DND-41 (cell line): ENCODE data around the gene ARMCX4.

Experiments used
- ATAC-seq: fragments of 200-7000 bp; cut with Tn5 transposase; 3 replicates; pipeline ENCODE4 v1.9.1; 2021; ENCODE audit warnings: low read depth; ENCODE audit not compliant: insufficient read depth
- DNase-seq: peaks from one replicate; pipeline ENCODE4 v3.0.0-alpha.2; 2020
- H2AFZ ChIP-seq: 2 replicates; pipeline ENCODE4 v1.6.0; 2012; ENCODE audit warnings: low read depth, low read length
- H3K27ac ChIP-seq: 2 replicates; pipeline ENCODE4 v1.5.1; 2012; ENCODE audit warnings: low read length, inconsistent platforms
- H3K27me3 ChIP-seq: fragments of 200-600 bp; sonication (generic); 2 replicates; pipeline ENCODE4 v1.6.0; 2012; ENCODE audit warnings: low read length, mild to moderate bottlenecking, inconsistent platforms; ENCODE audit not compliant: insufficient read depth, poor library complexity
- H3K36me3 ChIP-seq: 2 replicates; pipeline ENCODE4 v1.5.1; 2012; ENCODE audit warnings: low read length, inconsistent platforms; ENCODE audit not compliant: insufficient read depth
- H3K4me1 ChIP-seq: 2 replicates; pipeline ENCODE4 v1.5.1; 2012; ENCODE audit warnings: mild to moderate bottlenecking, low read length; ENCODE audit not compliant: insufficient read depth
- H3K4me2 ChIP-seq: 2 replicates; pipeline ENCODE4 v1.6.0; 2012; ENCODE audit warnings: mild to moderate bottlenecking, moderate library complexity, low read length, inconsistent platforms; ENCODE audit not compliant: insufficient read depth
- H3K4me3 ChIP-seq, 2 experiments: fragments of 200-600 bp in 1 of 2; shearing (Covaris generic) in 1 of 2; 2 replicates each; pipeline ENCODE4 v1.5.1; 2012 to 2016; ENCODE audit warnings: inconsistent platforms in 2 of 2, low read length in 2 of 2, mild to moderate bottlenecking in 2 of 2, low read depth in 1 of 2, moderate library complexity in 1 of 2
- H3K79me2 ChIP-seq: 2 replicates; pipeline ENCODE4 v1.6.0; 2012; ENCODE audit warnings: low read length, inconsistent platforms; ENCODE audit not compliant: insufficient read depth
- H3K9ac ChIP-seq: 2 replicates; pipeline ENCODE4 v1.6.0; 2012; ENCODE audit warnings: low read depth, mild to moderate bottlenecking, inconsistent platforms, low read length, moderate library complexity
- H3K9me3 ChIP-seq: 2 replicates; pipeline ENCODE4 v1.5.1; 2012; ENCODE audit warnings: low read length, moderate library complexity, mild to moderate bottlenecking, inconsistent platforms; ENCODE audit not compliant: insufficient read depth, severe bottlenecking
- H4K20me1 ChIP-seq: 2 replicates; pipeline ENCODE4 v1.6.0; 2012; ENCODE audit warnings: low read length; ENCODE audit not compliant: insufficient read depth
- EZH2 ChIP-seq: IDR thresholded peaks from 3 replicates; pipeline ENCODE4 v1.6.1; 2012; ENCODE audit warnings: borderline replicate concordance, low read depth, mild to moderate bottlenecking, moderate library complexity, low read length, inconsistent platforms; ENCODE audit not compliant: severe bottlenecking
- TF ChIP-seq, protein P1 (sequence below): IDR thresholded peaks from 2 replicates; pipeline ENCODE4 v1.5.1; 2012; ENCODE audit warnings: borderline replicate concordance, low read length, moderate library complexity, mild to moderate bottlenecking; ENCODE audit not compliant: poor library complexity, severe bottlenecking; ENCODE audit errors: extremely low read depth

The ARMCX4 gene

DNA sequence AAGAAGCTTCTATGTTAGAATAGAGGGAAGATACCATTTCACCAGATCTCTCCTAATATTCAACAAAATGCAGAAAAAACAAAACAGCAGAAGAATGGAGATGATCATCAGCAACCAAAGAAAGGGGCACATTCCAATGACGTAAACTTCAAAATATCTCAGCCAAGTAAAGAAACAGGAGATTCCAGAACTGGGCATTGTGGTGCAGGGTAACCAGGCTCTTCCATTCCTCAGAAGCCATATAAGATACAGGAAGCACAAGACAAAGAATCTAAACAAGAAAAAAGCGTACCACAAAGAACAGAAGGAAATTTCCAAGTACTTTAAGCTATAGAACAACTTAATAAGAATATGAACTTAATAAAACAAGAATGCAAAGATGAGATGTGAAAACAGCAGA, 6.9 kb upstream of the ARMCX4 start:
- no peaks in the 10 kb centered on the region for H3K36me3 ChIP-seq
- H3K27me3 ChIP-seq: no peaks in the 10 kb centered on the region
- ATAC-seq: no peak
- H3K9ac ChIP-seq: no peak overlapping the region
- H3K27ac ChIP-seq: no peak overlapping the region
- no peak overlapping the region for H3K4me3 ChIP-seq
- H2AFZ ChIP-seq: no peak overlapping the region
- no peaks in the 10 kb centered on the region for H4K20me1 ChIP-seq
- H3K4me2 ChIP-seq: no peak overlapping the region
- no peak for DNase-seq
- H3K4me1 ChIP-seq: no peaks in the 10 kb centered on the region
- TF ChIP-seq EZH2: no peak
- TF ChIP-seq, protein P1, sequence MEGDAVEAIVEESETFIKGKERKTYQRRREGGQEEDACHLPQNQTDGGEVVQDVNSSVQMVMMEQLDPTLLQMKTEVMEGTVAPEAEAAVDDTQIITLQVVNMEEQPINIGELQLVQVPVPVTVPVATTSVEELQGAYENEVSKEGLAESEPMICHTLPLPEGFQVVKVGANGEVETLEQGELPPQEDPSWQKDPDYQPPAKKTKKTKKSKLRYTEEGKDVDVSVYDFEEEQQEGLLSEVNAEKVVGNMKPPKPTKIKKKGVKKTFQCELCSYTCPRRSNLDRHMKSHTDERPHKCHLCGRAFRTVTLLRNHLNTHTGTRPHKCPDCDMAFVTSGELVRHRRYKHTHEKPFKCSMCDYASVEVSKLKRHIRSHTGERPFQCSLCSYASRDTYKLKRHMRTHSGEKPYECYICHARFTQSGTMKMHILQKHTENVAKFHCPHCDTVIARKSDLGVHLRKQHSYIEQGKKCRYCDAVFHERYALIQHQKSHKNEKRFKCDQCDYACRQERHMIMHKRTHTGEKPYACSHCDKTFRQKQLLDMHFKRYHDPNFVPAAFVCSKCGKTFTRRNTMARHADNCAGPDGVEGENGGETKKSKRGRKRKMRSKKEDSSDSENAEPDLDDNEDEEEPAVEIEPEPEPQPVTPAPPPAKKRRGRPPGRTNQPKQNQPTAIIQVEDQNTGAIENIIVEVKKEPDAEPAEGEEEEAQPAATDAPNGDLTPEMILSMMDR: no peak
- H3K9me3 ChIP-seq: no peaks in the 10 kb centered on the region
- H3K79me2 ChIP-seq: no peaks in the 10 kb centered on the region

DNA sequence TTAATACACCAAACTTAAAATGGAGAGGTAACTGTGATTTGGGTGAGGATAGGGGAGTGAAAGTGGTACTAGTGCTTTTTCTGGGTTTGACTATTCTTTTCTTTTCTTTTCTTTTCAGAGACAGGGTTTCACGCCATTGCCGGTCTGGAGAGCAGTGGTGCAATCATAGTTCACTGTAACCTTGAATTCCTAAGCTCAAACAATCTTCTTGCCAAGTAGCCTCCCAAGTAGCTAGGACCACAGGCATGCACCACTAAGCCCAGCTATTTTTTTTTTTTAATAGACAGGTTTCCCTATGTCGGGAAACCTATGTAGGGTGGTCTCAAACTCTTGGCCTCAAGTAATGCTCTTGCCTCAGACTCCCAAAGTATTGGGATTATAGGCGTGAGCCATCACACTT, 3.0 kb upstream of the ARMCX4 start:
- no peak for DNase-seq
- no peak overlapping the region for H3K4me3 ChIP-seq
- H3K4me2 ChIP-seq: no peak overlapping the region
- no peak overlapping the region for H3K27ac ChIP-seq
- no peak overlapping the region for H2AFZ ChIP-seq
- no peaks in the 10 kb centered on the region for H3K36me3 ChIP-seq
- no peak for ATAC-seq
- H3K9ac ChIP-seq: no peak overlapping the region
- no peaks in the 10 kb centered on the region for H3K27me3 ChIP-seq
- no peaks in the 10 kb centered on the region for H3K9me3 ChIP-seq
- no peak for TF ChIP-seq EZH2
- TF ChIP-seq, protein P1: no peak
- no peaks in the 10 kb centered on the region for H3K79me2 ChIP-seq
- no peaks in the 10 kb centered on the region for H4K20me1 ChIP-seq
- H3K4me1 ChIP-seq: no peaks in the 10 kb centered on the region

DNA sequence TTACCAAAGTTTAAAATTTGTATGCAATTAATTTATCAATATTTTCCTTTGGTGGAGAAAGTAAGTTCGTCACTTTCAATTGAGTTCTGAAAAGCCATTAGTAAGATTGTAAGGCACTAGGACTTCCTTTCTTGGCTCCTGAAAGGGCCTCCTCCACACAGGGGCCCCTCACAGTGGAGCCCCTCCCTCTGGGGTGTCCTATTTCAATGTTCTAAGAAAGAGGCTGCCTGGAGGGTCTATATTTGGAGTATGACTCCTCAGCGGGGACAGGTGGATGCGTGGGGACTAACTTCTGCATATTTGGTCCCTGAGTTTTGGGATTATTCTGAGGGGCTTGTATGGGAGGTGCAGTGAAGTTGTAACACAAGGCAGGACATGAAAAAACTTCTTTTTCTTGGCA, 1.6 kb upstream of the ARMCX4 start:
- Histone ChIP-seq H3K4me1 (no peaks in the 10 kb centered on the region), H3K27me3 (no peaks in the 10 kb centered on the region), H3K9ac (no peak overlapping the region), H3K4me3 (no peak overlapping the region), H3K4me2 (no peak overlapping the region), H4K20me1 (no peaks in the 10 kb centered on the region), H3K27ac (no peak overlapping the region), H2AFZ (no peak overlapping the region), H3K9me3 (no peaks in the 10 kb centered on the region), H3K79me2 (no peaks in the 10 kb centered on the region), H3K36me3 (no peaks in the 10 kb centered on the region)
- TF ChIP-seq EZH2: no peak
- TF ChIP-seq, protein P1: no peak
- ATAC-seq (no peak), DNase-seq (no peak)

DNA sequence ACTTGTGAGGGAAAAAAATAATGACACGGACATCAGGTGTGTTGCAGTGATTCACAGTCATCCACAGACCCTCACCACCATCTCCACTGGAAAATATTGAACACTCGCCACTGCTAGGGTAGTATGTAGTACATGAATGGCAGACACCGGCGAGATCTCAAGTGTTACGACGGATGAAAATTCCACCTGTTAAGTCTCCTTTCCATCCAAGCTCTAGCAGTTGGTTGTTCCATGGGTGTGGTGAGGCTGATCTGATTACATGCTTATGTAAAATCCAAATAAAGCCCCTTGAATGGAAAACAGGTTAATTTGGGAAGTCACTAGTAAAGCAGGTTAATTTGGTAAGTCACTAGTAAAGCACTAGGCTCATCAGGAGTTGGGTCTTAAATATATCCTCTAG, 1.1 kb upstream of the ARMCX4 start:
- ATAC-seq: no peak
- Histone ChIP-seq H3K4me3 (no peak overlapping the region), H3K36me3 (no peaks in the 10 kb centered on the region), H3K9me3 (no peaks in the 10 kb centered on the region), H4K20me1 (no peaks in the 10 kb centered on the region), H2AFZ (no peak overlapping the region), H3K9ac (no peak overlapping the region), H3K27ac (no peak overlapping the region), H3K79me2 (no peaks in the 10 kb centered on the region), H3K4me1 (no peaks in the 10 kb centered on the region), H3K27me3 (no peaks in the 10 kb centered on the region), H3K4me2 (no peak overlapping the region)
- no peak for DNase-seq
- TF ChIP-seq, protein P1: no peak
- TF ChIP-seq EZH2: no peak
